DMS 273 (cell line): ENCODE results near the gene BMP10.

ENCODE experiments used
- DNase-seq: peaks from one replicate; lab custom pipeline; 2025; ENCODE audit not compliant: unreplicated experiment; lab: John Stamatoyannopoulos, UW

Gene BMP10

DNA sequence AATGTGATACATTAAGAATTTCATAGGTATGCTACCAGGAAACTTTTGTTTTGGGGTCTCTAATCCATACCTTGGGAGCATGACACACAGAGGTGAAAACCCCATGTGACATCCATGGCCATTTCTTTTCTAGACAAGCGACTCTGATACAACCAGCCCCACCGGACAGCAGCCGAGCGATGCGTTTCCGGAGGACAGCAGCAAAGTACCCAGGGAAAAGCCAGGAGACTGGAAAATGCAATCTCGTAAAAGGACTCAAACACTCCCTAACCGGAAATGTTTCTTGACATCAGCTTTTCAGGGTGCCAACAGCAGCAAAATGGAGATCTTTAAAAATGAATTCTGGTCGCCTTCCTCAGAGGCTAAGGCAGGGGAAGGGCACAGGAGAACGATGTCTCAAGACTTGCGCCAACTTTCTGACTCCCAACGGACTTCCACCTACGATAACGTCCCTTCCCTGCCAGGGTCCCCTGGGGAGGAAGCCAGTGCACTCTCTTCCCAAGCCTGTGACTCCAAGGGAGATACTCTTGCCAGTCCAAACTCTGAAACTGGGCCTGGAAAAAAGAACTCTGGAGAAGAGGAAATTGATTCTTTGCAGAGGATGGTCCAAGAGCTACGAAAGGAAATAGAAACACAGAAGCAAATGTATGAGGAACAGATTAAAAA is 48.9 kb downstream of the BMP10 start:
- no peak for DNase-seq

- DNase-seq: no peak
These were observed 51.6 kb downstream of the BMP10 start for GRCh38 chr2:68819556-68819955.

DNA sequence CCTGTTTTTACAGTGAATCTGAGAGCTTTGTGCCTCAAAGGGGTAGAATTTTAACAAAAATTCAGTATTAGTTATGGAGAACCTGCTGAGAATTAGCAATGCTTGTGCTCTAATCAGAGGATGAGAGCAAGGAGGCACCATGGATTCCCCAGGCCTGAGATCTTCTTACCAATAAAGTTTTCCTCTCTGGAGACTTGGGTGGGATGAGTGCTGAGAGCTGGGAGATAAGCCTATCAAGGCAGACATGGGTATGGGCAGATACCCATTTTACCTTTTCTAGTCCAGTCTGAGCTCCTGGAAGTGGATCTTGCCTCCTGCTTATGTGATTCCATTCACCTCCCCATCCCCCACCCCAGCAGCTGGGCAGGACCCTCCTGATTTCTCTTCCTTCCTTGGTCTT is 53.9 kb downstream of the BMP10 start:
- no peak for DNase-seq
